Measurements from ENCODE around the gene TMPRSS4.

- no peak for TF ChIP-seq CTCF (IDR thresholded peaks at IDR 0.05)
- TF ChIP-seq POLR2A (IDR thresholded peaks at IDR 0.05) = no peak
Observed at GRCh38 chr11:118087931-118088330, 11.1 kb downstream of the TMPRSS4 start.

Data from right lobe of liver (tissue), 4 donors.